Activated T-helper 1 cell treated with anti-CD3 and anti-CD28 coated beads, Interleukin-2, amount 50 U/mL, for 16 hours (primary cell): ENCODE measurements around the gene OTOS.

Source experiments
- DNase-seq, 2 donors: peaks; one replicate each; pipeline ENCODE4 v3.0.0-alpha.2; 2020; ENCODE audit warnings: low read depth in 1 of 2, low spot score in 1 of 2

The OTOS gene

DNA sequence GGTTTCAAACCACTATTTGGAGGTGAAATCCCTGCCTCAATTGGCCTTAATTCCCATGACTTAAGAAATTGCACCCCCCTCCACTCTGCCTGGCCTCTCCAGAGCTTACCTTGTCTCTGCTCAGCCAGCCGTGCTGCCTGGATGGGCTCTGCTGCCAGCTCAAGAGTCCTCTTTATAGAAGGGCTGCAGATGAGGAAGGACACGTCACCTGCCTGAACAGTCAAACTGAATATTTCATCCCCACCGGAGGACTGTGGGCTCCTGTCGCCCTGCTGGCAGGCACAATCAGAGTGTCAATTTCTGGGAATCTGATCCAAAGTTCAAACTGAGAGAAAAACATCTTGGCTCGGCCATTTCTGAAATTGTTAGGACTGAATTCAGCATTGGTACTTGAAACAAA is at the start of gene OTOS:
TSS of gene OTOS (minus strand) at position 148 of the 400 bp plus-strand sequence. CDS start 332 bp downstream, outside the sequence.
- no peak for DNase-seq

DNA sequence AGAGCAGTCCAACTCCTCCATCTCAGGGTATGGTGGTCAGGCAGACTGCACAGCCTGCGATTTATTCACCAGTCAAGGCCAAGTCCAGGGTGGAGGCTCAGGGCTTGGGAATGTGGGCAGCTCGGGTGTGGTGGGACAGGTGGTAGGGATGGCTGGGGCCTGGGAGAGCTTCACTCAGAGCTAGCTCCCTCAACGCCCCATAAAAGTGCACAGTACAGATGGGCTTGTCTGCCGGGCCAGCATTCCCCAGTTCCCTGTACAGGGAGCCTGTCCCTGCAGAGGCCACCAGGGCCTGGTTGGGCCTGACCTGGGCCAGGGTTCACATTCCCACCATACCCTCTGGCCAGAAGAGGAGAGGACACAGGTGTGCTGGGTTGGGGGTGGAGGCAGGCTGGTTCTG is 49.2 kb upstream of the OTOS start:
- no peak for DNase-seq

GRCh38 chr2:240187989-240188590 is 47.6 kb upstream of the OTOS start:
- DNase-seq, result no peak

DNA sequence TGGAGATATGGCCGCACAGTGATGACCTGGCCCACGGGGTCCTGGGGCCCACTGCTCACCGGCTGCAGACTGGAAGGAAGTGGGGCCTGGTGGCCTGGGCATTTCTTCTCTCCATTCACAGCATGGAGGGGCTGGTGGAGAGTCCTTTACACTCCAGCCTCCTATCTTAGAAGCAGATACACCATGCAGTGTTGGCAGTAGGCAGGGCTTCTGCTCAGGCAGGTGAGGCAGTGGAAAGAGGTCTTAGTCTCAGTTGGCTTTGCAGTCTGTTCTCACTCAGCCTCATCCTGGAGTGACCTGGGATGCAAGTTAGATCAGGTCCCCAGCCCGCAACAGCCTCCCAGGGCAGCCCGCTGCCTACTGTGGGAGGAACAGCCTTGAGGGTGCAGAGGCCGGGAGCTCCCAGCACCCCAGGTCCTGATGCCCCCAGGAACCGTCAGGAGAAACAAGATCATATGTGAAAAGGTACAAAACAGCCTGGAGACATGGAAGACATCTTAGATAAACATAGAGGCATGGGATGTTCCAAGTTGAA is 45.8 kb upstream of the OTOS start:
- DNase-seq, result no peak

GRCh38 chr2:240184656-240185055 is 44.2 kb upstream of the OTOS start:
- DNase-seq, result no peak

DNA sequence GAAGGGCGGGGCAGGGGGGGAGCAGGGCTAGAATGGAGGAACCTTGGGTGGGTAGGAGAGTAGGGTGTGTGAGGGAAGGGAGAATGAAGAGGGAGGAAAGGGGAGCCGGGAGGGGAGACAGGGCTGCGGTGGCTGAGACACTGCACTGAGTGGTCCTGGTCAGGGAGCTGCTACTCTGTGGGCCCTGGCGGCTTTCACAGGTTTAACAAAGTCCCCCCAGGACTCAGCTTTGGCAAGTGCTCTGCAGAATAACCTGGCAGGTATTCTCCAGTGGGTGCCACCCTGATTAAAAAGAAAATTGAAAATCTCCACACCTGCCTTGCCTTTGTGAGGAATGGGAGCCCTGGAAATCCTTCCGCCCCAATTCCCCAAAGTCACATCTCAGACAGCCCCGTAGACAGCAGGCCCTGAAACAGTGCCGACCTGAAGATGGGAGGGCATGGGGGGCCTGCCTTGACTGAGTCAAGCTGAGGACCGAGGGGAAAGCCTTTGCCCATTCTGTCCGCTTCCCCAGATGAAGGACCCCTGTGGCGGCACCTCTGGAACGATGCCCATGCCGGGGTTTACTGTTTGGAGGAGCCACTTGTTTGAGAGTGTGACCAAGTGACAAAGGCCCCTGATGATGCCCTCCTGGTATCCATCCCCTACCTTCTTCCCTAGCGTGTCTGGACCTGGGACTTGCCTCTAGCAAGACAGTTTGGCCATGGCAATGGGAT is 43.6 kb upstream of the OTOS start:
- no peak for DNase-seq

DNA sequence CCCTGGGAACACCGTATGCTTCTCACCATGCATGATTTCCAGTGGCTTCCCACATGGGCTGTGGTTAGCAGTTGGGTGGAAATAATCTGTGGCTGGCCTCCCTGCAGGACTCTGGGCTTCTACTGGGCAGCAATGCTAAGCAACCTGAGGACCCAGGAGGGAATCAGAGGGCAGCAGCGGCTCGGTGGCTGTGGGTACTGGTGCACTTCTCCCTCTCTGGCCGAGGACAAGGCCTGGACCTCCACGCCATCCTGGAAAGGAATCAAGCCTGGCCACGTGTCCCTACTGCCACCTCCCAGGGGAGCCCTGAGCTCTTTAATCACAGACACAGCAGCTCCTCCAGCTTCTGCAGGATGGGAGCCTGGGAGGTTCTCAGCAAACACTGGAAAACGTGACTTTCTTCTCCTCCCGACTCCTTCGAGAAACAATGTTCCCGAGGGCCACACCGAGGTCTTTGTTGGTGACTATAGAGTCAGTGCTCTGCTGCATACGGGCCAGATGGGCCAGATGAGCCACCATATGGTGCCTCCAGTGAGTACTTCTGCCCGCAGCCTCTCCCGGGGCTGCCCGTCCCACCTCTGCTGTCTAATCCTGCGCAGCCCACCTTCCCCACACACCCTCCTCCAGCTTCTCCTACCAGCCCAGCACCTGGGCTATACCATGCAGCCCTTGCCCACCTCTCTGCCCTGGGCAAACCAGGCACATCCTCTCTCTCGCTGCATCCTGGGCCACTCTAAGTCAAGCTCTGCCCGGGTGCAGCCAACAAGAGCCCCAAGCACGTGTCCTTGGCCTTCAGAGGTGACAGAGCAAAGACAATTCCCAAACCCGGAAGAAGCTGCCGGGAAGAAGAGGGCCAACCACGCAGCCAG is 42.8 kb upstream of the OTOS start:
- no peak for DNase-seq

GRCh38 chr2:240182476-240182875 is 42.0 kb upstream of the OTOS start:
- no peak for DNase-seq

- DNase-seq, result no peak
These were observed 41.5 kb upstream of the OTOS start for GRCh38 chr2:240182001-240182400.

DNA sequence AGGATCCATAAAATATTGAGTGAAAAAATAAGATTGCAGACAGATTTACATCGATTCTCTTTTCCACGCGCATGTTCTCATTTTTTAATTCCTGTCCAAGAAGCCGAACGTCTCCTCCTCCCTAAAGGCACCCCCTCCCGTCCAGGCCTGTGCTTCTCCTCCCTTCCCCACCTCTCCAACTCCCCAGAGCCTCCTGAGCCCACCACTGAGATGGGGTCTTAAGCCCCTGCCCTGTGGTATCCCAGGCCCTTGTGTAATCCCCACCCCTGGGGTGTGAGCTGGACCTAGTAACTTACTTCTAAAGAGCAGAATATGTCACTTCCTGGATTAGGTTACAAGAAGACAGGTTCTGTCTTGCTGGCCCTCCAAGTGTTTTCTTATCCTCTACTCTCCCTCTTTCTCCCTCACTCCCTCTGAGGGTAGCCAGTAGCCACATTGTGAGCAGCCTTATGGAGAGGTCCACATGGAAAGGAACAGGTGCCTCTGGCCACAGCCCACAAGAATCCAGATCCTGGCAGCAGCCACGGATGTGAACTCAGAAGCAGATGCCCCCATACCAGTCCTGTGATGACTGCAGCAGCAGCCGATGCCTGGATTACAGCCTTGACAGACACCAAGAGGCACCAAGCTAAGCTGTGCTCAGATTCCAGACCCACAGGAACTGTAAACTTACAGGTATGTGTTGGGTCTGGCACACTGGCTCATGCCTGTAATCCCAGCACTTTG is 39.6 kb upstream of the OTOS start:
- no peak for DNase-seq

GRCh38 chr2:240179186-240179815 is 38.8 kb upstream of the OTOS start:
- no peak for DNase-seq

DNA sequence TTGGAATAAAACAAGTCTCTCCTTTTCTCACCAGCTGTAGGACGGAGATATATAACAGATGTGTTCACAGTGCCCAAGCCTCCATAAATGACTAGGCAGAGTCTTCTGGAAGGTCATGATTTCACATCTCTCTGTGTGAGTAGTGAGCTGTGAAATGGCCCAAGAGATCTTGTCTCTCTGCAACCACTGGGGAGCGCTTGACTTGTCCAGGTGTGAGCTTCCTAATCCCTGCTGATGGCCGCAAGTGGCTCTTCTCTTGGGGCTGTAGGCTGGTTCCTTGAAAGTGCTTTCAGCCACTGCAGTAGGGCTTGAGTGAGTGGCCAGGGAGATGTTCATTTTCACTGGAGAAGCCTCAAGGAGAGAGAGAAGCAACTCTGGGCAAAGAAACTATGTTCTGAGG is 38.1 kb upstream of the OTOS start:
- DNase-seq, result no peak

- DNase-seq, result no peak
These were observed 34.0 kb upstream of the OTOS start for GRCh38 chr2:240174496-240174895.

- DNase-seq, result no peak
These were observed 31.8 kb upstream of the OTOS start for GRCh38 chr2:240172071-240172895.

DNA sequence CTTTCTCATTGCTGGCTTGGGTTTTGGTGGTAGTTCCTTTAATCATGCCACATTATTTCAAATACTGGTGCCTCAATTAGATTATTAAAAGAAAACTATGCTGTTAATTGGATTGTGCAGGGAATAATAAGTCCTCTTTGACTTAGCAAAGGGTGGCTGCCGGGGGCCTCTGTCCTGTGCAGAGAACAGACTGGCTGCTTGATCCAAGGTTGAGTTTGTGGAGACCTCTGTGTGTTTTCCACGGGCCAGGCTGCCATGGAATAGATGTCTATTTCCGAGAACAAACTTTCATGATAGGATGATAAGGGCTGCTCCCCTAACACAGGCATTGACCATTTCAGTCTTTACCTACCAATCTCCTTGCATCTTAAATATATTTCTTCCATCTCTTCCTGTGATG is 30.4 kb upstream of the OTOS start:
- no peak for DNase-seq

DNA sequence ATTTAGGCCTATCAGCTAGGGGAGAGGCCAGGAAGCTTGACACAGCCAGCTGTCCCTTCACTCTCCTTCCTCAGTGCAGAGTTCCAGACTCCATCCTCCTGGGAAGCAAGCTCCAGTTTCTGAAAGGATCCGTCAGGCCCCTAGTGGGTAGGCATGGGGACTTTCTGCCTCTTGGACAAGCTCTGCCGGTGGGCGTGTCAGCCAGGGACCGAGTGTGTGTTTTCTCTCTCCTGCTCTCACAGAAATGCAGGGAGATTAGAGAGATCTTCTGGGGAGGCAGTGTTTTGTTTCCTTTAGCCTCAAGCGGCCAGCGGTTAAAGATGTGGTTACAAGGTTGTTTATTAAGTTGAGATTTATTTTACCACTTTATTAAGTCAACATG is 29.9 kb upstream of the OTOS start:
- DNase-seq, result no peak

- DNase-seq, result no peak
These were observed 29.3 kb upstream of the OTOS start for GRCh38 chr2:240169486-240170353.

DNA sequence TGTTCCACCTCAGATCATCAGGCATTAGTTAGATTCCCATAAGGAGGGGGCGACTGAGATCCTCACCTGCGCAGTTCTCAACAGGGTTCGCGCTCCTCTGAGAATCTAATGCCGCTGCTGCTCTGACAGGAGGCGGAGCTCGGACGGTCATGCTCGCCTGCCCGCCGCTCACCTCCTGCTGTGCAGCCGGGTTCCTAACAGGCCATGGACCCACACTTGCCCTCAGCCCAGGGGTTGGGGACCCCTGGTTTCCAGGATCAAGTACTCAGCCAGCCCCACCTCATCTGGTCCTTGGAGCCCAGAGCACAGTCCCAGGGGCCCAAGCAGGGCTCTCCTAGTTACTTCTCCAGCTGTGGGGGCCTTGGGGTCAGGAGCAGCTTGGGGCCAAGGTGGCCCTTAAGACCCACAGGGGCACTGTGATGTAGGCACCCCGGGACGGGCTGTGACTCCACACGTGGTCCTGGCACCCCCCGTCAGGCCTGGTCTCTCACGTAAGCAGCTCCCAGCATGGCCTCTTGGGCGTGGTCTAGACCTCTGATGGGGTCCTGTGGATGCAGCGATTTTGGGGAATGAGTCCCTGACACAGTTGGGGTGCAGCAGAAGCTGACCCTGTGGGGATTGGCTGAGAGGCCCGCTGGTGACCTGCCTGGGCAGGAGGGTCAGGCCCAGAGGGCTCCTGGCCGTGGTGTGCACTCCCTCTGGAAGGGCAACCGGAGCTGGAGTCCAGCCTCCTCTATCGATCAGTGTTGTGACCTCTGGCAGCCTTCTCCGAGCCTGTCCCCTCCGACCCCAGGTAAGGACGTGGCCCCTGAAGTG is 28.3 kb upstream of the OTOS start:
- DNase-seq, result no peak
